HepG2 (cell line): ENCODE results near the gene STK24. TPM values are rescaled to one million over a fixed set of nuclear protein-coding genes. Genes with fewer than 3 reads are reported as not detected.

Experiments
- ATAC-seq: fragments of 200-7000 bp; cut with Tn5 transposase; 3 replicates; pipeline ENCODE4 v1.9.1; 2020; ENCODE audit warnings: mild to moderate bottlenecking, moderate library complexity
- BruUV-seq: library from RNA; stranded (reverse); fragments of 400-500 nt; replicated peaks from 2 replicates; lab custom pipeline; 2021; lab: Mats Ljungman, UMichigan
- CTCF ChIA-PET: fragments of 300-600 bp; formaldehyde crosslinking; extraction: SDS; loops from one replicate; lab custom pipeline; 2021; ENCODE audit warnings: low total read pairs, inconsistent platforms, low intra/inter-chr PET ratio; lab: Yijun Ruan, JAX
- POLR2A ChIA-PET: fragments of 350-600 bp; sonication (Branson Sonifier 250); formaldehyde crosslinking; loops from one replicate; lab custom pipeline; 2020; ENCODE audit warnings: antibody characterized with exemption, inconsistent platforms; lab: Yijun Ruan, JAX
- DNase-seq: peaks from one replicate; pipeline ENCODE4 v3.0.0-alpha.2; 2015; ENCODE audit warnings: low spot score
- FAIRE-seq: peaks from 3 replicates; lab custom pipeline; 2011; peaks lifted over from hg19 to GRCh38; lab: Jason Lieb, UNC
- H2AFZ ChIP-seq: one replicate; pipeline ENCODE4 v1.6.1; 2011; ENCODE audit warnings: low read length, inconsistent platforms
- H3K27ac ChIP-seq: fragments of 300-600 bp; 3 replicates; pipeline ENCODE4 v1.8.0; 2011; ENCODE audit warnings: mixed run types, mild to moderate bottlenecking, mixed read lengths, low read length, inconsistent platforms; ENCODE audit not compliant: insufficient read depth; ENCODE audit errors: extremely low read length
- H3K27me3 ChIP-seq, 2 experiments: fragments of 200-600 bp in 1 of 2; 2 replicates in 1 of 2; 3 replicates in 1 of 2; pipeline versions ENCODE4 v1.6.0 to v1.8.0; 2011; ENCODE audit warnings: low read length in 2 of 2, mild to moderate bottlenecking in 2 of 2, moderate library complexity in 2 of 2, inconsistent platforms in 1 of 2; ENCODE audit not compliant: insufficient read depth in 2 of 2, control insufficient read depth in 1 of 2
- H3K36me3 ChIP-seq, 2 experiments: fragments of 200-600 bp in 1 of 2; replicated peaks in 1 of 2; 2 replicates in 1 of 2; 3 replicates in 1 of 2; pipeline versions ENCODE4 v1.5.1 to v1.8.0; 2011; ENCODE audit warnings: low read length in 2 of 2, inconsistent platforms in 1 of 2; ENCODE audit not compliant: insufficient read depth in 2 of 2, control insufficient read depth in 1 of 2
- H3K4me1 ChIP-seq: 2 replicates; pipeline ENCODE4 v1.5.1; 2012; ENCODE audit warnings: low read length, inconsistent platforms; ENCODE audit not compliant: insufficient read depth
- H3K4me2 ChIP-seq: 2 replicates; pipeline ENCODE4 v1.6.0; 2011; ENCODE audit warnings: low read depth, low read length, inconsistent platforms
- H3K4me3 ChIP-seq, 3 experiments: fragments of 200-600 bp in 1 of 3; sonication (generic), shearing (Covaris generic) in 1 of 3; replicated peaks in 1 of 3; 2 replicates each; pipeline ENCODE4 v1.5.1; 2011 to 2016; ENCODE audit warnings: low read length in 3 of 3, inconsistent platforms in 2 of 3, low read depth in 2 of 3, mild to moderate bottlenecking in 2 of 3, control low read depth in 1 of 3, mixed read lengths in 1 of 3; ENCODE audit not compliant: insufficient read depth in 1 of 3
- H3K79me2 ChIP-seq: one replicate; pipeline ENCODE4 v1.6.1; 2011; ENCODE audit warnings: low read length, inconsistent platforms; ENCODE audit not compliant: insufficient read depth
- H3K9ac ChIP-seq: 2 replicates; pipeline ENCODE4 v1.6.0; 2011; ENCODE audit warnings: mild to moderate bottlenecking, low read depth, low read length, inconsistent platforms; ENCODE audit not compliant: insufficient read depth
- H3K9me3 ChIP-seq: 2 replicates; pipeline ENCODE4 v1.5.1; 2012; ENCODE audit warnings: mild to moderate bottlenecking, low read length
- H4K20me1 ChIP-seq: 2 replicates; pipeline ENCODE4 v1.6.0; 2011; ENCODE audit warnings: inconsistent platforms, mild to moderate bottlenecking, low read length, moderate library complexity; ENCODE audit not compliant: insufficient read depth
- CEBPB ChIP-seq: IDR thresholded peaks from 2 replicates; pipeline ENCODE4 v1.6.1; 2011; ENCODE audit warnings: low read depth, low read length, improper control_type of control experiment, borderline replicate concordance
- HES4 ChIP-seq: sonication (generic); formaldehyde crosslinking; IDR thresholded peaks from 2 replicates; pipeline ENCODE4 v1.9.0; 2021; ENCODE audit warnings: mild to moderate bottlenecking, missing genetic modification reagents, borderline replicate concordance
- KDM6A ChIP-seq: IDR thresholded peaks from 2 replicates; pipeline ENCODE4 v1.6.1; 2016; ENCODE audit warnings: low read depth
- PHB2 ChIP-seq: fragments of 450-650 bp; IDR thresholded peaks from 2 replicates; pipeline ENCODE4 v1.6.1; 2018; ENCODE audit not compliant: partially characterized antibody
- RFX1 ChIP-seq: fragments of 450-650 bp; IDR thresholded peaks from 2 replicates; pipeline ENCODE4 v1.6.1; 2017
- SALL2 ChIP-seq: sonication (generic); formaldehyde crosslinking; IDR thresholded peaks from 2 replicates; pipeline ENCODE4 v1.8.1; 2023; ENCODE audit warnings: mild to moderate bottlenecking, missing genetic modification reagents, inconsistent platforms
- ZNF17 ChIP-seq: sonication (generic); formaldehyde crosslinking; IDR thresholded peaks from 2 replicates; pipeline ENCODE4 v1.5.0; 2020; ENCODE audit warnings: mild to moderate bottlenecking, missing genetic modification reagents
- ZNF335 ChIP-seq: sonication (generic); formaldehyde crosslinking; IDR thresholded peaks from 2 replicates; pipeline ENCODE4 v1.4.0; 2020; ENCODE audit warnings: missing genetic modification reagents
- ZNF501 ChIP-seq: sonication (generic); formaldehyde crosslinking; IDR thresholded peaks from 2 replicates; pipeline ENCODE4 v1.5.1; 2020; ENCODE audit warnings: mild to moderate bottlenecking, moderate library complexity, missing genetic modification reagents
- ZNF792 ChIP-seq: IDR thresholded peaks from 2 replicates; pipeline ENCODE4 v1.6.1; 2016
- ZNF841 ChIP-seq: sonication (generic); formaldehyde crosslinking; IDR thresholded peaks from 2 replicates; pipeline ENCODE4 v1.8.1; 2023; ENCODE audit warnings: missing genetic modification reagents, borderline replicate concordance
- ZXDC ChIP-seq: sonication (generic); formaldehyde crosslinking; IDR thresholded peaks from 2 replicates; pipeline ENCODE4 v1.5.0; 2020; ENCODE audit warnings: mild to moderate bottlenecking, missing genetic modification reagents
- WGBS: methylation state at CpG from one replicate; pipeline ENCODE4 v1.1.6; 2017; ENCODE audit warnings: low lambda C conversion rate; 5-methylcytosine and 5-hydroxymethylcytosine counted together
- in situ Hi-C: cut with HindIII; loops from 2 replicates; pipeline ENCODE4 v1.10.0; 2017; ENCODE audit warnings: low pct_unique_long_range_greater_than_20kb; ENCODE audit not compliant: extremely low pct_ligation_motif_present
- intact Hi-C: fragments of 100-400 bp; cut with micrococcal nuclease; formaldehyde crosslinking; loops from one replicate; pipeline ENCODE4 v1.10.0; 2022; ENCODE audit not compliant: unreplicated experiment
- polyA plus RNA-seq, 8 experiments: library from polyadenylated mRNA; depleted of rRNA in 3 of 8; stranded (reverse) in 7 of 8; unstranded in 1 of 8; fragments of >200 nt; fragmentation: Illumina TruSeq in 4 of 8; extraction: Trizol in 4 of 8; gene quantifications; 2 replicates each; pipeline versions ENCODE4 v1.2.1 to v1.2.3, GENCODE V29; 2011 to 2016; ENCODE audit warnings: low read depth in 4 of 8, missing spikeins in 1 of 8, mixed read lengths in 1 of 8; ENCODE audit not compliant: insufficient read depth in 1 of 8
- total RNA-seq, 5 experiments: library from RNA; depleted of rRNA; stranded (reverse); fragments of >200 nt; fragmentation: Illumina TruSeq; extraction: Trizol; gene quantifications; 2 replicates each; pipeline ENCODE4 v1.2.3, GENCODE V29; 2016; ENCODE audit warnings: low read depth in 1 of 5
- TF ChIP-seq, protein P1 (sequence below): IDR thresholded peaks from 2 replicates; pipeline ENCODE4 v1.6.1; 2016; ENCODE audit warnings: mild to moderate bottlenecking
- TF ChIP-seq, protein P2 (sequence below): sonication (generic); formaldehyde crosslinking; IDR thresholded peaks from 2 replicates; pipeline ENCODE4 v1.8.0; 2023; ENCODE audit warnings: mild to moderate bottlenecking, missing genetic modification reagents
- TF ChIP-seq, protein P3 (sequence below): sonication (generic); formaldehyde crosslinking; IDR thresholded peaks from 2 replicates; pipeline ENCODE4 v1.4.0; 2020; ENCODE audit warnings: mild to moderate bottlenecking, missing genetic modification reagents
- TF ChIP-seq, protein P4 (sequence below): sonication (generic); formaldehyde crosslinking; IDR thresholded peaks from 2 replicates; pipeline ENCODE4 v1.8.1; 2023; ENCODE audit warnings: mild to moderate bottlenecking, missing genetic modification reagents

Gene STK24
- total and polyA plus RNA-seq, 2 of the 13 experiments (the other 11 are each of a cell fraction or from before 2014, with no cell fraction given): 51.3 to 73.0 TPM

GRCh38 chr13:98575009-98575903 lies 1.7 kb downstream of the STK24 start:
- Histone ChIP-seq H3K9me3 (no peaks in the 10 kb centered on the region), H2AFZ (no peak overlapping the region), H3K79me2 (peaks cover 69% of the 10 kb centered on the region), H3K4me3 (peak overlapping the region; percentile 88 to 96 (median 95)), H3K27ac (peak overlapping the region; percentile 78), H3K4me2 (peak overlapping the region; percentile 90), H3K9ac (peak overlapping the region; percentile 94), H3K36me3 (no peaks in the 10 kb centered on the region), H3K4me1 (peaks cover 56% of the 10 kb centered on the region), H4K20me1 (peaks cover 46% of the 10 kb centered on the region), H3K27me3 (no peaks in the 10 kb centered on the region; a peak in 1 of 5 replicates)
- POLR2A ChIA-PET: interaction anchor here (1.0 to 1.3 kb wide), 2 partner anchors 69 to 91 kb away, joined by 3 to 4 read pairs; no protein-coding TSS in a partner anchor
- no peak for FAIRE-seq
- intact Hi-C loops: loop anchor here (10.0 kb wide), 2 partner anchors 80 to 270 kb away; no protein-coding TSS in a partner anchor
- BruUV-seq: TSS peak; percentile 53
- CTCF ChIA-PET: no interaction called here
- 7% methylated on average over 12 of the region's 12 CpGs for WGBS
- in situ Hi-C loops: no loop called here
- ATAC-seq: no peak
- DNase-seq: no peak
- TF ChIP-seq KDM6A (CRISPR knock-in tag): no peak
- no peak for TF ChIP-seq CEBPB
- TF ChIP-seq HES4 (CRISPR knock-in tag): no peak
- TF ChIP-seq RFX1: no peak
- no peak for TF ChIP-seq ZNF17
- TF ChIP-seq, protein P1, sequence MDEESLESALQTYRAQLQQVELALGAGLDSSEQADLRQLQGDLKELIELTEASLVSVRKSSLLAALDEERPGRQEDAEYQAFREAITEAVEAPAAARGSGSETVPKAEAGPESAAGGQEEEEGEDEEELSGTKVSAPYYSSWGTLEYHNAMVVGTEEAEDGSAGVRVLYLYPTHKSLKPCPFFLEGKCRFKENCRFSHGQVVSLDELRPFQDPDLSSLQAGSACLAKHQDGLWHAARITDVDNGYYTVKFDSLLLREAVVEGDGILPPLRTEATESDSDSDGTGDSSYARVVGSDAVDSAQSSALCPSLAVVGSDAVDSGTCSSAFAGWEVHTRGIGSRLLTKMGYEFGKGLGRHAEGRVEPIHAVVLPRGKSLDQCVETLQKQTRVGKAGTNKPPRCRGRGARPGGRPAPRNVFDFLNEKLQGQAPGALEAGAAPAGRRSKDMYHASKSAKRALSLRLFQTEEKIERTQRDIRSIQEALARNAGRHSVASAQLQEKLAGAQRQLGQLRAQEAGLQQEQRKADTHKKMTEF: no peak
- TF ChIP-seq ZXDC (CRISPR knock-in tag): no peak
- TF ChIP-seq ZNF501 (CRISPR knock-in tag): no peak
- TF ChIP-seq SALL2 (CRISPR knock-in tag): no peak
- TF ChIP-seq ZNF841 (CRISPR knock-in tag): no peak
- TF ChIP-seq, protein P2, sequence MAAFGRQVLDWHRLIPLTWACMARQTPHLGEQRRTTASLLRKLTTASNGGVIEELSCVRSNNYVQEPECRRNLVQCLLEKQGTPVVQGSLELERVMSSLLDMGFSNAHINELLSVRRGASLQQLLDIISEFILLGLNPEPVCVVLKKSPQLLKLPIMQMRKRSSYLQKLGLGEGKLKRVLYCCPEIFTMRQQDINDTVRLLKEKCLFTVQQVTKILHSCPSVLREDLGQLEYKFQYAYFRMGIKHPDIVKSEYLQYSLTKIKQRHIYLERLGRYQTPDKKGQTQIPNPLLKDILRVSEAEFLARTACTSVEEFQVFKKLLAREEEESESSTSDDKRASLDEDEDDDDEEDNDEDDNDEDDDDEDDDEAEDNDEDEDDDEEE (CRISPR knock-in tag): no peak
- TF ChIP-seq, protein P3, sequence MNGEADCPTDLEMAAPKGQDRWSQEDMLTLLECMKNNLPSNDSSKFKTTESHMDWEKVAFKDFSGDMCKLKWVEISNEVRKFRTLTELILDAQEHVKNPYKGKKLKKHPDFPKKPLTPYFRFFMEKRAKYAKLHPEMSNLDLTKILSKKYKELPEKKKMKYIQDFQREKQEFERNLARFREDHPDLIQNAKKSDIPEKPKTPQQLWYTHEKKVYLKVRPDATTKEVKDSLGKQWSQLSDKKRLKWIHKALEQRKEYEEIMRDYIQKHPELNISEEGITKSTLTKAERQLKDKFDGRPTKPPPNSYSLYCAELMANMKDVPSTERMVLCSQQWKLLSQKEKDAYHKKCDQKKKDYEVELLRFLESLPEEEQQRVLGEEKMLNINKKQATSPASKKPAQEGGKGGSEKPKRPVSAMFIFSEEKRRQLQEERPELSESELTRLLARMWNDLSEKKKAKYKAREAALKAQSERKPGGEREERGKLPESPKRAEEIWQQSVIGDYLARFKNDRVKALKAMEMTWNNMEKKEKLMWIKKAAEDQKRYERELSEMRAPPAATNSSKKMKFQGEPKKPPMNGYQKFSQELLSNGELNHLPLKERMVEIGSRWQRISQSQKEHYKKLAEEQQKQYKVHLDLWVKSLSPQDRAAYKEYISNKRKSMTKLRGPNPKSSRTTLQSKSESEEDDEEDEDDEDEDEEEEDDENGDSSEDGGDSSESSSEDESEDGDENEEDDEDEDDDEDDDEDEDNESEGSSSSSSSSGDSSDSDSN: no peak
- no peak for TF ChIP-seq ZNF335
- no peak for TF ChIP-seq ZNF792 (CRISPR knock-in tag)
- TF ChIP-seq, protein P4, sequence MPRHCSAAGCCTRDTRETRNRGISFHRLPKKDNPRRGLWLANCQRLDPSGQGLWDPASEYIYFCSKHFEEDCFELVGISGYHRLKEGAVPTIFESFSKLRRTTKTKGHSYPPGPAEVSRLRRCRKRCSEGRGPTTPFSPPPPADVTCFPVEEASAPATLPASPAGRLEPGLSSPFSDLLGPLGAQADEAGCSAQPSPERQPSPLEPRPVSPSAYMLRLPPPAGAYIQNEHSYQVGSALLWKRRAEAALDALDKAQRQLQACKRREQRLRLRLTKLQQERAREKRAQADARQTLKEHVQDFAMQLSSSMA: no peak
- no peak for TF ChIP-seq PHB2
